Naive thymus-derived CD8-positive, alpha-beta T cell (primary cell): ENCODE data around the gene SIDT1. TPM values are rescaled to one million over a fixed set of nuclear protein-coding genes. Genes with fewer than 3 reads are reported as not detected.

Experiments used
- ATAC-seq, 2 donors: fragments of 150-1000 bp; cut with Tn5 transposase in 1 of 2; sonication (Bioruptor Pico), chemical (Tn5 transposase) in 1 of 2; 1 replicate in 1 of 2; 2 replicates in 1 of 2; pipeline ENCODE4 v1.10.0; 2021; ENCODE audit warnings: mild to moderate bottlenecking in 2 of 2, moderate library complexity in 2 of 2
- POLR2A ChIA-PET: fragments of 350-600 bp; sonication (Branson Sonifier 250); formaldehyde crosslinking; loops from one replicate; lab custom pipeline; 2021; ENCODE audit warnings: antibody characterized with exemption; lab: Charles Lee
- DNase-seq, 10 donors: peaks; one replicate each; pipeline versions ENCODE4 v3.0.0 to v3.0.0-alpha.2; 2020 to 2022
- H3K27ac Mint-ChIP-seq, 10 donors: one replicate each; pipeline ENCODE4 v1.8.0; 2020 to 2022; ENCODE audit warnings: mild to moderate bottlenecking in 10 of 10, mixed read lengths in 10 of 10, moderate library complexity in 4 of 10, inconsistent platforms in 1 of 10
- H3K27me3 Mint-ChIP-seq, 5 donors: one replicate each; pipeline ENCODE4 v1.8.0; 2021 to 2022; ENCODE audit warnings: mixed read lengths in 5 of 5
- H3K36me3 Mint-ChIP-seq, 3 donors: one replicate each; pipeline ENCODE4 v1.8.0; 2020 to 2022; ENCODE audit warnings: mixed read lengths in 3 of 3, mild to moderate bottlenecking in 2 of 3, inconsistent platforms in 1 of 3
- H3K4me1 Mint-ChIP-seq, 4 donors: one replicate each; pipeline ENCODE4 v1.8.0; 2021 to 2022; ENCODE audit warnings: mixed read lengths in 4 of 4
- H3K4me3 Mint-ChIP-seq, 10 donors: one replicate each; pipeline ENCODE4 v1.8.0; 2020 to 2022; ENCODE audit warnings: mild to moderate bottlenecking in 10 of 10, mixed read lengths in 10 of 10, moderate library complexity in 6 of 10, inconsistent platforms in 1 of 10
- H3K9me3 Mint-ChIP-seq, 9 donors: one replicate each; pipeline ENCODE4 v1.8.0; 2020 to 2022; ENCODE audit warnings: mixed read lengths in 9 of 9, mild to moderate bottlenecking in 3 of 9, inconsistent platforms in 1 of 9, moderate library complexity in 1 of 9
- polyA plus RNA-seq, 3 donors: library from polyadenylated mRNA; unstranded; fragments of 300-500 nt; fragmentation: Illumina TruSeq; gene quantifications; one replicate each; pipeline ENCODE4 v1.2.3, GENCODE V29; 2021
- total RNA-seq, 8 experiments: library from RNA in 2 of 8; stranded (reverse) in 2 of 8; gene quantifications; one replicate each; pipeline ENCODE4 v1.2.3 and lab custom pipeline; 2021 to 2026

The SIDT1 gene
- total and polyA plus RNA-seq, 5 experiments from 2014 or later = 14.1 to 74.2 (median 22.8) TPM

DNA sequence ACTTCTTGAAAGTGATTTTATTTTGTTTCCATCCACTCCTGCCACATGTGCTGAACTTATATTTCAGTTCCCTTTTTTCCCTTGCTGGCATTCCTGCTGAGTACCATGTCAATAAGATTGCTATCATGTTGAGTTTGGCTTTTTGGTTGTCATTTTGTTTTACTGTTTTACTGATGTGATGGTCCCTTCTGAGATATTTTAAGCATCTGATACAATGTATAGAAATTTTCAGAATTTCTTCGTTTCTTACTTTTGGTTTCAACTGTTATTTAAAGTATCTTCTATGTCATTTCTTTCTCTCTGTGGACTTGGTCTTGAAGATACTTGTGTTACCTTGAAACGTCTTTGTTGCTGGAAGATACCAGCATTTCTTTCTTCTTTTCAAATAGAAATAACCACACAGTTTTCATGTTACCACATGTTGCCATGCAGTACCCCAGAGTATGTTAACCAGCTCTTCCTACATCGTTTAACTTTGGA is 14.1 kb downstream of the SIDT1 start:
- ATAC-seq = no peak
- H3K4me1 Mint-ChIP-seq = peaks cover 24 to 69% (median 53%) of the 10 kb centered on the region in 4 donors
- POLR2A ChIA-PET = no interaction called here

DNA sequence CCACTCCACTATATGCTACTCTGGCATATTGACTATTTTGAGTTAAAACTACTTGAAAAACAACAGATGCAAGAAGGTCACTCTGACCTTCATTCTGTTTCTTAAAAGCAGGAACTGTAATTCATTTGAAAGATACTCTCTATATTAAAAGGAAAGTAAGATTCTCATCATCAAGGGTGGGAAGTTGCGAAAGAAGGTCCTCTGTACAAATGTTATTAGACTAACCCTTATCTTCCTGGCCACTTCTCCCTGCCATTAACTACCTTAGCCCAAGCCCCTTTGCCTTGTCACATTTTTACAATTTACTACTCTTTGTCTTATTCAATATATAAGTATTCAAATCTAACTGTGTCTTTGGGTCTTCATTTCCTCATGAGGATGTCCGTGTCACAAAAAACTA is 16.1 kb downstream of the SIDT1 start:
- no peaks in the 10 kb centered on the region for H3K9me3 Mint-ChIP-seq
- H3K4me1 Mint-ChIP-seq = peaks cover 26 to 70% (median 60%) of the 10 kb centered on the region in 4 donors
- H3K36me3 Mint-ChIP-seq = peaks cover 0 to 52% (median 18%) of the 10 kb centered on the region in 3 donors

More for the DNA sequence above, 14.1 kb downstream of the SIDT1 start:
- Mint-ChIP-seq H3K4me3 (peak overlapping the region in 4 of 10 donors; percentile 5 to 56 (median 10)), H3K27ac (peak overlapping the region in 9 of 10 donors; percentile 0 to 65 (median 26)), H3K36me3 (peaks cover 0 to 58% (median 32%) of the 10 kb centered on the region in 3 donors), H3K9me3 (peaks cover 0 to 4% (median 0%) of the 10 kb centered on the region in 9 donors), H3K27me3 (no peaks in the 10 kb centered on the region)
- no peak for DNase-seq

DNA sequence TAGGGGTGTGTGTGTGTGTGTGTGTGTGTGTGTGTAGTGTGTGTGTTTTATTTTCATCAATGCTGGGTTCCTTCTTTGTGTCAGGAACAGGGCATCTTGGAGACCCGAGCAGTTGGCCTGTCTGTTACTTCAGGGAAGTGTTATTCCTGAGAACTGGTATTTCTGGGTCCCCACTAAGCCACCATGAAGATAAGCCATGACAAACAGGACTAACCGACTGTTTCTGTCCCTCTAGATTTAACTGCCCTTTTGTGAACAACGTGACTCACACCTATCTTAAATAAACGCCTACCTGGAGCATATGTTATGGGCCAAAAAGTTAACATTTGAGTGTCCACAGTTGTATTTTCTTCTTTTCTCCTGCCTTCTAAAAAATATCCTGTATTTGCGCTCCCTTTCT is 19.5 kb downstream of the SIDT1 start:
- POLR2A ChIA-PET = interaction anchor here (0.8 to 2.0 kb wide), 2 partner anchors 11 to 37 kb away, joined by 3 to 8 read pairs; partner anchors contain the start of gene SPICE1
- Mint-ChIP-seq H3K27me3 (no peaks in the 10 kb centered on the region), H3K4me3 (no peak overlapping the region), H3K36me3 (peaks cover 0 to 46% (median 8%) of the 10 kb centered on the region in 3 donors), H3K9me3 (no peaks in the 10 kb centered on the region), H3K27ac (peak overlapping the region in 5 of 10 donors; percentile 1 to 89 (median 74)), H3K4me1 (peaks cover 25 to 53% (median 50%) of the 10 kb centered on the region in 4 donors)
- DNase-seq (no peak), ATAC-seq (no peak)

More for the DNA sequence above, 16.1 kb downstream of the SIDT1 start:
- no peak for DNase-seq
- Mint-ChIP-seq H3K4me3 (no peak overlapping the region), H3K27me3 (no peaks in the 10 kb centered on the region), H3K27ac (peak overlapping the region in 1 of 10 donors; percentile 63)
- POLR2A ChIA-PET = no interaction called here
- no peak for ATAC-seq

DNA sequence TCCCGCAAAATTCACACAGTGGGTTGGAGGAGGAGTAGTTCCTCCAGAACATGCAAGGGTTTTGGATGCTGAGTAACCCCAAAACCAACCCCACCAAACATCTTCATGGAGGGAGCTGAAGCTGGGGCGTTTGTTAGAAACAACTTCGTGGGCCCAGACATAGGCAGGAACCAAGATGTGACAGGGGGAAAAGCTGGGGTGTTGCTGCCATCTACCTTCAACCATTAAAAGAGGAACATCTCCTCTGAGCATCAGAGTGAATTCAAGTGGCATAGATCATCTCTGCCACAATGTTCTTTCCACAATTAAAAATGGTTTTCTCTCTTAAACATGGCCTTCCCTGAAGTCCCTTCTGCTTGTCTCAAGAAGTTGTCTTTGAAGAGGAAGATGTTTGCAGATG is 20.5 kb downstream of the SIDT1 start:
- DNase-seq (peak; percentile 9 to 69 (median 38)), ATAC-seq (peak; percentile 92 to 98)
- H3K36me3 Mint-ChIP-seq = peaks cover 0 to 45% (median 6%) of the 10 kb centered on the region in 3 donors
- peak overlapping the region in 8 of 10 donors; percentile 13 to 89 (median 33) for H3K27ac Mint-ChIP-seq
- no peaks in the 10 kb centered on the region for H3K27me3 Mint-ChIP-seq
- POLR2A ChIA-PET = interaction anchor here (2.0 kb wide), 1 partner anchor 38 kb away, joined by 8 read pairs; the partner anchor contains the start of gene SPICE1
- no peak overlapping the region for H3K4me3 Mint-ChIP-seq
- peaks cover 31 to 60% (median 53%) of the 10 kb centered on the region in 4 donors for H3K4me1 Mint-ChIP-seq
- no peaks in the 10 kb centered on the region for H3K9me3 Mint-ChIP-seq

DNA sequence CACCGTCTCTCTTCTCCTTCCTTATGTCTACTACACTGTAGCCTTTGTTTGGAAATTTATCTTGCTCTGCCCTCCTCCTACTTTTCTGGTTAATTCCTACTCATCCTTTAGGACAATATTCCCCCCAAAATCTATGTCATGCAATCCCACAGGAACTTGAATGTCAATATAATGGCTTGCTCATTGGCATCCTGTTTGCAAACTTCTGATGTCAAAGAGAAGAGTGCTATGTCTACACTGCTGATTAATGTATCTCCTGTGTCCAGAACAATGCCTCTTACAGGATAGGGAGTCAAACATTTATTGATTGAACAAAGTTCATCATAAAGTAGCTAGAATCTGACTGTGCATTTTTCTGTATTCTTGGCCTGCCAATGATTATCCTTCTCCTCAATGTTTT is 22.8 kb downstream of the SIDT1 start:
- no peak for ATAC-seq
- Mint-ChIP-seq H3K4me1 (peaks cover 31 to 58% (median 48%) of the 10 kb centered on the region in 4 donors), H3K36me3 (peaks cover 0 to 30% (median 3%) of the 10 kb centered on the region in 3 donors), H3K4me3 (no peak overlapping the region), H3K27me3 (no peaks in the 10 kb centered on the region), H3K9me3 (no peaks in the 10 kb centered on the region), H3K27ac (no peak overlapping the region)
- DNase-seq = no peak
- POLR2A ChIA-PET = no interaction called here

DNA sequence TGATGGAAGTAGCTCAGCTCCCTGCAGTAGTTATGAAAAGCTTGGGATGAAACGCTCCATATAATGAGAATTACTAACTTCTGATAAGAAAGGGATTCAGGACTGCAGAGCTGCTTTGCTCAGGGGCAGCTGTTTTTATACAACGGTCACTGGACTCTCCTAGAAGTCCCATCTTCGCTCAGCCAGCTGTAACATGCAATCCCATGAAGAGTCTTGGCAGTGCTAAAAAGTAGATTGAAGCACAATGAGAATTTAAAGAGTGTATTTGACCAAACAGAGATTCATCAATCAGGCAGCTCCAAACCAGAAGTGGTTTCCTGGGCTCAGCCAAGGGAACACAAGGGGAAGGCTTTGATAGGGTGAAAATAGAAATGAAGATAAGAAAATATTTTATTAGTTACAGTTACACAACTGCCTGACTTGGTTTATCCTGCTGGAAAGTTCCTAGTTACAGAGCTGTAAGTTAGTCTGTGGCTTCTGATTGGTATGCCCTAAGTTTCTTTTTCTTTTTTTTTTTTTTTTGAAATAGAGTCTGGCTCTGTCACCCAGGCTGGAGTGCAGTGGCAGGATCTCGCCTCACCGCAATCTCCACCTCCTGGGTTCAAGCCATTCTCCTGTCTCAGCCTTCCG is 24.1 kb downstream of the SIDT1 start:
- POLR2A ChIA-PET = interaction anchor here (0.6 to 0.7 kb wide), 3 partner anchors 23 to 1627 kb away, joined by 4 to 7 read pairs (median 5); no protein-coding TSS in a partner anchor
- H3K27me3 Mint-ChIP-seq = no peaks in the 10 kb centered on the region
- DNase-seq (no peak), ATAC-seq (no peak)
- no peaks in the 10 kb centered on the region for H3K9me3 Mint-ChIP-seq
- H3K4me3 Mint-ChIP-seq = no peak overlapping the region
- H3K36me3 Mint-ChIP-seq = peaks cover 0 to 32% (median 3%) of the 10 kb centered on the region in 3 donors
- H3K4me1 Mint-ChIP-seq = peaks cover 30 to 62% (median 53%) of the 10 kb centered on the region in 4 donors
- H3K27ac Mint-ChIP-seq = peak overlapping the region in 4 of 10 donors; percentile 29 to 76 (median 42)

DNA sequence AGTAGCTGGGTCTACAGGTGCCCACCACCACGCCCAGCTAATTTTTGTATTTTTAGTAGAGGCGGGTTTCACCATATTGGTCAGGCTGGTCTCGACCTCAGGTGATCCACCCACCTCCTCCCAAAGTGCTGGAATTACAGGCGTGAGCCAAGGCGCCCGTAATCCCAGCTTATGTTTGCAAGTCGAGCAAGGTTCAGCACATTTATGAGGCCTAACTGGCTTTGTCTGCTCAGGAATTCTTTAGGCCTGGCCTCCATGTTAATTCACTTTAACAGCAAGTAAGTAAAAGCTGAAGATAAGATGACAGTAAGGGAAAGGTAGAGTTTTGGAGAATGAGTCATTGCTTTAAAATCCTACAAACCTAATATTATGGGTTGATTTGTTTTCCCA is 24.6 kb downstream of the SIDT1 start:
- Mint-ChIP-seq H3K4me1 (peaks cover 32 to 65% (median 56%) of the 10 kb centered on the region in 4 donors), H3K27ac (peak overlapping the region in 2 of 10 donors; percentile 29 to 76), H3K9me3 (no peaks in the 10 kb centered on the region), H3K36me3 (peaks cover 0 to 31% (median 3%) of the 10 kb centered on the region in 3 donors), H3K27me3 (no peaks in the 10 kb centered on the region), H3K4me3 (no peak overlapping the region)
- DNase-seq (no peak), ATAC-seq (no peak)
- POLR2A ChIA-PET = interaction anchor here (0.5 kb wide), 1 partner anchor 192 kb away, joined by 3 read pairs; no protein-coding TSS in a partner anchor

DNA sequence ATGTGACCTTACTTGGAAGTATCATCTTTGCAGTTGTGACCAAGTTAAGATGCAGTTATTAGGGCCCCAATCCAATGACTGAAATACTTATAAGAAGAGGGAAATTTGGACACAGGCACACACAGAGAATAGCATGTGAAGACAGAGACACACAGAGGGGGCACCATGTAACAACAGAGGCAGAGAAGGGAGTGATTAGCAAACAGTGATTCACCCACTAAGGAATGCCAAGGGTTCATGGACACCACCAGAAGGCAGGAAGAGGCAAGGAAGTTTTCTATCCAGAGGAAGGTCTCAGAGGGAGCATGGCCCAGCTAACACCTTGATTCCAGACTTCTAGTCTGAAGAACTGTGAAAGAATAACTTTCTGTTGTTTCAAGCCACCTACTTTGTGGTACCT is 25.0 kb downstream of the SIDT1 start:
- Mint-ChIP-seq H3K36me3 (peaks cover 0 to 29% (median 3%) of the 10 kb centered on the region in 3 donors), H3K27ac (peak overlapping the region in 4 of 10 donors; percentile 27 to 76 (median 57)), H3K9me3 (no peaks in the 10 kb centered on the region), H3K4me1 (peaks cover 29 to 64% (median 55%) of the 10 kb centered on the region in 4 donors), H3K27me3 (no peaks in the 10 kb centered on the region), H3K4me3 (no peak overlapping the region)
- DNase-seq (no peak), ATAC-seq (no peak)
- POLR2A ChIA-PET = interaction anchor here (0.5 kb wide), 1 partner anchor 191 kb away, joined by 3 read pairs; no protein-coding TSS in a partner anchor

DNA sequence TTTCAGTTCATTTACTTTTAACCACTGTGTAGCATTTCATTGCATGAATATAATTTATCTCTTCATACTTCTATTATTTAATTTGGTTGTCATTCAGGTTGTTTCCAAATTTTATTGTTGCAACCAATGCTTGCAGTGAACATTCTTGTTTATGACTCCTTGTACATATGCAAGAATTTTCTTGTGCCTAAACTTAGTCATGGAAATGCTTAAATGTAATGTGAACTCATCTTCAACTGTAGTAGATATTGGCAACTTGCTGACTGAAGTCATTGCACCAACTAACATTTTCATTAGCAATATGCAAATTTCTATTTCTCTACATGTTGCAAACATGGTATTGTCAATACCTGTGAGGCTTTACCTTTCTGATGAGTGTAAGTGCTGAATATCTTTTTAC is 26.7 kb downstream of the SIDT1 start:
- Mint-ChIP-seq H3K9me3 (no peaks in the 10 kb centered on the region), H3K27me3 (no peaks in the 10 kb centered on the region), H3K4me3 (no peak overlapping the region), H3K36me3 (peaks cover 0 to 27% (median 0%) of the 10 kb centered on the region in 3 donors), H3K4me1 (peaks cover 32 to 69% (median 56%) of the 10 kb centered on the region in 4 donors), H3K27ac (no peak overlapping the region)
- DNase-seq = no peak
- no peak for ATAC-seq
- POLR2A ChIA-PET = no interaction called here

DNA sequence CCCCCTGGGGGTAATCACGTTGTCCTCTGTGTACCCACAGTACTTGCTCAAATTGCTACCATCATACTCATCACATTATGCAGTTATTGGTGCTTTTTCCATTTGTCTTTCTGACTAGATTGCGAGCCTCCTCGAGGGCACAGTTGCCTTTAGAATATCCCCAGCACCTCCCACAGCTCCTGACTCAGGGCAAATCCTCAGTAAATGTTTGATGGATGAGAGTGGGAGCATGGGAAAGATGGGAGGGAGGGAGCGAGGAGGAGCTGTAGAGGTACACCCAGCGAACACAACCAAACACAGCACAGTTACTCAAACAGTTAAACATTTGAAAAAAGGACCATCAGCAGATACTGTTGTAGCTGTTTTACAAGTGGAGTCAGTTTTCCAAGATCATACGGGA is 27.9 kb downstream of the SIDT1 start:
- Mint-ChIP-seq H3K27me3 (no peaks in the 10 kb centered on the region), H3K9me3 (no peaks in the 10 kb centered on the region), H3K27ac (peak overlapping the region in 8 of 10 donors; percentile 49 to 82 (median 70)), H3K4me3 (peak overlapping the region in 2 of 10 donors; percentile 14 to 26), H3K4me1 (peaks cover 28 to 70% (median 55%) of the 10 kb centered on the region in 4 donors), H3K36me3 (peaks cover 0 to 29% (median 0%) of the 10 kb centered on the region in 3 donors)
- POLR2A ChIA-PET = interaction anchor here (0.6 kb wide), 1 partner anchor 1002 kb away, joined by 3 read pairs; no protein-coding TSS in a partner anchor
- DNase-seq (no peak), ATAC-seq (no peak)

DNA sequence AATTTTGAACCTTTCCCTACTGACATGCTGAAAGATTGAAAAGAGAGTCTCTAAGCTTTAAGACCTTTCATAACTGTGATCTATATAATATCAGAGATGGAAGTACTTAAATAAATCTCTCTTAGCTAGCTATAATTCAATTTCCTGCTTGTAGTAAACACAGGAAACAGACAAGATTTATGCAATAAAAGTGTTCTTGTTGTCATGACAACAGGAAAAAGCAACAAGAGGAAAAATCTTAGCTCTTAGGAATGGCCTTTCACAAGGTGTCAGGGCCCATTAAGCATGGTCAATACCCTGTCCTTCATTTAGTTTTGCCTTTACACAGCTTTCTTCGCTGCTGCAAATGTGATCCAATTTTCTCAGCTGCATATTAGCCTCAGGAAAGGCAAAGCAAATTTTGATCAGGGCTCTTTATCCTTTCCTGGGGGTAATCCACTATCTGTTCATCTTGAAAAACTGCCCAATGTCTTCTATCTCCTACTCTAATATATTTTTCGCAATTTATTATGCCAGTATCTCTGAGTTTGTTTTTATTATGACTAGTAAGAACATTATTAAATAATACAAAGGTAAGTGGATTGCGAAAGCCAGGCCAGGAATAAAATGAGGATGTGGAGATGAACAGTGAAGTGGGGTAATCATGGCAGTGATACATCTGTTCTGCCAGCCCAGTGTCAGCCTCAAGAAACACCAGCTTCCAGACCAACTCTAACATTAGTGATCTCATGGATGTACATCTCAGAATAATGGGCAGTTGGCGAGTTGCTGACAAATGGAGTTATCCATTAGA is 28.7 kb downstream of the SIDT1 start:
- Mint-ChIP-seq H3K27me3 (no peaks in the 10 kb centered on the region), H3K36me3 (peaks cover 0 to 33% (median 0%) of the 10 kb centered on the region in 3 donors), H3K4me3 (peak overlapping the region in 1 of 10 donors; percentile 4), H3K4me1 (peaks cover 28 to 70% (median 52%) of the 10 kb centered on the region in 4 donors), H3K9me3 (no peaks in the 10 kb centered on the region), H3K27ac (peak overlapping the region; percentile 17 to 90 (median 66))
- peak in 2 of 10 donors; percentile 9 to 18 for DNase-seq
- ATAC-seq = peak in 1 of 2 donors; percentile 51
- POLR2A ChIA-PET = interaction anchor here (0.6 kb wide), 1 partner anchor 1002 kb away, joined by 3 read pairs; no protein-coding TSS in a partner anchor

DNA sequence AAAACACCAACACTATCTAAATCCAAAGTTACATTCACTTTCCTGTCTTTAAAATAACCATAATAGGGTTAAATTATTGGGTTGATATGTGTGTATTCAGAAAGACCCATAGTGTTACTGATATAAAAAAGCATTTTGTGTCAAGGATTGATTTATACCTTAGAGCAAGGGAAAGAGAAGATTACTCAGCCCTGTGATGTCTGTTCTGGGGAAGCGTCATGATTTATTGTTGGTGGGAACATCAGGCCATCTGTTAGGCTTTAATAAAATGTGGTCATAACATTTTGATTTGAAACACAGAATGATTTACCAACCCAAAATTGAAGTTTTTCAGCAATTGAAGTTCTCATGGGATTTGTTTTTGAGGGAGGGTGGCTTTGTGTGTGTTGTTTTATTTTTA is 33.2 kb downstream of the SIDT1 start:
- H3K4me3 Mint-ChIP-seq = no peak overlapping the region

More for the DNA sequence above, 33.2 kb downstream of the SIDT1 start:
- ATAC-seq (no peak), DNase-seq (no peak)
- Mint-ChIP-seq H3K4me1 (peaks cover 14 to 42% (median 25%) of the 10 kb centered on the region in 4 donors), H3K27ac (peak overlapping the region in 3 of 10 donors; percentile 22 to 61 (median 34)), H3K36me3 (peaks cover 0 to 70% (median 13%) of the 10 kb centered on the region in 3 donors), H3K27me3 (no peaks in the 10 kb centered on the region), H3K9me3 (no peaks in the 10 kb centered on the region)
- POLR2A ChIA-PET = no interaction called here
